RWPE2 (cell line): Measurements from ENCODE around the gene RPS28.

Source experiments
- ATAC-seq: fragments of 200-7000 bp; cut with Tn5 transposase; 3 replicates; pipeline ENCODE4 v1.9.1; 2021; ENCODE audit warnings: low read depth
- DNase-seq: peaks from one replicate; pipeline ENCODE4 v3.0.0-alpha.2; 2020; ENCODE audit warnings: low spot score
- H3K27ac ChIP-seq: fragments of 450-650 bp; 2 replicates; pipeline ENCODE4 v1.5.1; 2017; ENCODE audit warnings: mild to moderate bottlenecking; ENCODE audit not compliant: poor library complexity, severe bottlenecking
- H3K27me3 ChIP-seq: fragments of 250-450 bp; sonication (Bioruptor Pico); 2 replicates; pipeline ENCODE4 v1.5.1; 2021; ENCODE audit warnings: mild to moderate bottlenecking, moderate library complexity; ENCODE audit not compliant: insufficient read depth, poor library complexity, severe bottlenecking
- H3K36me3 ChIP-seq: fragments of 250-450 bp; sonication (Bioruptor Pico); 2 replicates; pipeline ENCODE4 v1.5.1; 2020; ENCODE audit warnings: low read depth, mild to moderate bottlenecking, moderate library complexity
- H3K4me1 ChIP-seq: fragments of 250-450 bp; sonication (Bioruptor Pico); 2 replicates; pipeline ENCODE4 v1.5.1; 2021; ENCODE audit warnings: mild to moderate bottlenecking, moderate library complexity; ENCODE audit not compliant: insufficient read depth, poor library complexity, severe bottlenecking
- H3K4me3 ChIP-seq: fragments of 250-450 bp; sonication (Bioruptor Pico); 2 replicates; pipeline ENCODE4 v1.5.1; 2021; ENCODE audit warnings: mild to moderate bottlenecking, moderate library complexity; ENCODE audit not compliant: severe bottlenecking
- H3K9me3 ChIP-seq: fragments of 250-450 bp; sonication (Bioruptor Pico); 2 replicates; pipeline ENCODE4 v1.5.1; 2021; ENCODE audit warnings: mild to moderate bottlenecking, moderate library complexity; ENCODE audit not compliant: severe bottlenecking
- TF ChIP-seq, protein P1 (sequence below): fragments of 450-650 bp; IDR thresholded peaks from one replicate; pipeline ENCODE4 v1.5.1; 2017; ENCODE audit warnings: mild to moderate bottlenecking, moderate library complexity; ENCODE audit not compliant: poor library complexity, severe bottlenecking

The RPS28 gene

DNA sequence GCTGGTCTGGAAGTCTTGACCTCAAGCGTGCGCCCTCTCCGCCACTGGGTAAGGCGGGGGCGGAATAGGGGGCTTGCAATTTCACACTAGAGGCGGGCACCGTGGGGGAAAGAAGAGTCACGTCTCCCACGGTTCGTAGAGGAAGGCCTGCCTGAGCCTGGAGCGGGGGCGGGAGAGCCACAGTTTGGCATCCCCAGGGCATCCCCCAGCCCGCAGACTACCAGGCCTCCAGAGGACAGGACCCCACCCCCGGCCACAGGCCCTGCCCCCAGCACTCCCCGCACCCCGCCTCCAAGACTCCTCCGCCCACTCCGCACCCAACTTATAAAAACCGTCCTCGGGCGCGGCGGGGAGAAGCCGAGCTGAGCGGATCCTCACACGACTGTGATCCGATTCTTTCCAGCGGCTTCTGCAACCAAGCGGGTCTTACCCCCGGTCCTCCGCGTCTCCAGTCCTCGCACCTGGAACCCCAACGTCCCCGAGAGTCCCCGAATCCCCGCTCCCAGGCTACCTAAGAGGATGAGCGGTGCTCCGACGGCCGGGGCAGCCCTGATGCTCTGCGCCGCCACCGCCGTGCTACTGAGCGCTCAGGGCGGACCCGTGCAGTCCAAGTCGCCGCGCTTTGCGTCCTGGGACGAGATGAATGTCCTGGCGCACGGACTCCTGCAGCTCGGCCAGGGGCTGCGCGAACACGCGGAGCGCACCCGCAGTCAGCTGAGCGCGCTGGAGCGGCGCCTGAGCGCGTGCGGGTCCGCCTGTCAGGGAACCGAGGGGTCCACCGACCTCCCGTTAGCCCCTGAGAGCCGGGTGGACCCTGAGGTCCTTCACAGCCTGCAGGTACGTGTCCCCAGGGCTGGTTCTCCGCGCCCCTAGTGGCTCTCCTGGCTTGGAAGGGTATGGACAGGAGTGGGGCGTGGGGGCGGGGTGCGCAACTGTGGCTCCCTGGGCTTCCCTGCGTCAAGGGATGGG is 42.8 kb downstream of the RPS28 start, which contains the start of gene ANGPTL4:
Gene ANGPTL4, plus strand, starts transcription at position 353 of the 969 bp plus-strand sequence. Its CDS starts 167 bp downstream, at position 520.
- H3K27me3 ChIP-seq = no peaks in the 10 kb centered on the region
- H3K27ac ChIP-seq = peak within 1 kb of the TSS; percentile 97
- peak within 1 kb of the TSS; percentile 43 for H3K4me3 ChIP-seq
- H3K36me3 ChIP-seq = peaks cover 20% of the 10 kb centered on the region
- H3K9me3 ChIP-seq = no peaks in the 10 kb centered on the region
- peaks cover 24% of the 10 kb centered on the region for H3K4me1 ChIP-seq
- TF ChIP-seq, protein P1, sequence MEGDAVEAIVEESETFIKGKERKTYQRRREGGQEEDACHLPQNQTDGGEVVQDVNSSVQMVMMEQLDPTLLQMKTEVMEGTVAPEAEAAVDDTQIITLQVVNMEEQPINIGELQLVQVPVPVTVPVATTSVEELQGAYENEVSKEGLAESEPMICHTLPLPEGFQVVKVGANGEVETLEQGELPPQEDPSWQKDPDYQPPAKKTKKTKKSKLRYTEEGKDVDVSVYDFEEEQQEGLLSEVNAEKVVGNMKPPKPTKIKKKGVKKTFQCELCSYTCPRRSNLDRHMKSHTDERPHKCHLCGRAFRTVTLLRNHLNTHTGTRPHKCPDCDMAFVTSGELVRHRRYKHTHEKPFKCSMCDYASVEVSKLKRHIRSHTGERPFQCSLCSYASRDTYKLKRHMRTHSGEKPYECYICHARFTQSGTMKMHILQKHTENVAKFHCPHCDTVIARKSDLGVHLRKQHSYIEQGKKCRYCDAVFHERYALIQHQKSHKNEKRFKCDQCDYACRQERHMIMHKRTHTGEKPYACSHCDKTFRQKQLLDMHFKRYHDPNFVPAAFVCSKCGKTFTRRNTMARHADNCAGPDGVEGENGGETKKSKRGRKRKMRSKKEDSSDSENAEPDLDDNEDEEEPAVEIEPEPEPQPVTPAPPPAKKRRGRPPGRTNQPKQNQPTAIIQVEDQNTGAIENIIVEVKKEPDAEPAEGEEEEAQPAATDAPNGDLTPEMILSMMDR = peak; percentile 25
- DNase-seq (no peak), ATAC-seq (peak; percentile 27)

DNA sequence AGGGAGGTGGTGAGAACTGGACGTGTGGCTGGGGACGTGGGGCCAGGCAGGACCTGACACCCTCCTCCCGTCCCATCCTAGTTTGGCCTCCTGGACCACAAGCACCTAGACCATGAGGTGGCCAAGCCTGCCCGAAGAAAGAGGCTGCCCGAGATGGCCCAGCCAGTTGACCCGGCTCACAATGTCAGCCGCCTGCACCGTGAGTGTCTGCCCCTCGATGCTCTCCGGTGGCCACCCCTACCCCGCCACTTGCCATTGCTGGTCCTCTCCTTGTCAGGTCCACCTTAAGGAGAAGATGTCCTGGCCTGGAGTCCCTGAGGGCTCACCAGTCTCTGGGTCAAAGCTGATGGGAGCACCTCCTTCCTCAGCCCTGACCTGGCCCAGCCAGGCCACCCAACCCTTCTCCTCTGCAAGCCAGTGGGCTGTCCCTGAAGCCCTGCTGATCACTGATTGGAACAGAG is 44.9 kb downstream of the RPS28 start:
- peaks cover 24% of the 10 kb centered on the region for H3K4me1 ChIP-seq
- no peak for ATAC-seq
- H3K27ac ChIP-seq = peak overlapping the region; percentile 97
- H3K9me3 ChIP-seq = no peaks in the 10 kb centered on the region
- peaks cover 35% of the 10 kb centered on the region for H3K36me3 ChIP-seq
- no peak overlapping the region for H3K4me3 ChIP-seq
- DNase-seq = no peak
- H3K27me3 ChIP-seq = no peaks in the 10 kb centered on the region
- TF ChIP-seq, protein P1 = no peak

DNA sequence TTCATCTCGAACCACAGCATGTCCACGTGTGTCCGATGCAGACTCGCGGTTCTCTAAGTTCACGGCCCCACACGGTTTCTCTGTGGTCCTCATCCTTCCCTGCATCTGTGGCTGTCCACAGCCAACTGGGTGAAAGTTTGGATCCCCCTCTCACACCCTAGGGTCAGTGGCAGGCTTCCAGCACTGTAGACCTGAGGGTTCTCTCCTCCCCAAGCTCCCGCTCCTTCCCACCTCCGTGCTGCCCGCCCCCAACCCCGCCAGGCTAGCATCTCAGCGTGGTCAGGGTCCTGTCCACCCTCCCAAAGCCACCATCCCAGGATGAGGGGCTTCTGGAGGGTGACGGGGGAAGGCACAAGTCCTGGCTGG is 45.6 kb downstream of the RPS28 start:
- TF ChIP-seq, protein P1 = no peak
- H3K27ac ChIP-seq = peak overlapping the region; percentile 97
- H3K4me3 ChIP-seq = no peak overlapping the region
- no peaks in the 10 kb centered on the region for H3K27me3 ChIP-seq
- H3K9me3 ChIP-seq = no peaks in the 10 kb centered on the region
- H3K36me3 ChIP-seq = peaks cover 43% of the 10 kb centered on the region
- peaks cover 19% of the 10 kb centered on the region for H3K4me1 ChIP-seq
- no peak for ATAC-seq
- no peak for DNase-seq

DNA sequence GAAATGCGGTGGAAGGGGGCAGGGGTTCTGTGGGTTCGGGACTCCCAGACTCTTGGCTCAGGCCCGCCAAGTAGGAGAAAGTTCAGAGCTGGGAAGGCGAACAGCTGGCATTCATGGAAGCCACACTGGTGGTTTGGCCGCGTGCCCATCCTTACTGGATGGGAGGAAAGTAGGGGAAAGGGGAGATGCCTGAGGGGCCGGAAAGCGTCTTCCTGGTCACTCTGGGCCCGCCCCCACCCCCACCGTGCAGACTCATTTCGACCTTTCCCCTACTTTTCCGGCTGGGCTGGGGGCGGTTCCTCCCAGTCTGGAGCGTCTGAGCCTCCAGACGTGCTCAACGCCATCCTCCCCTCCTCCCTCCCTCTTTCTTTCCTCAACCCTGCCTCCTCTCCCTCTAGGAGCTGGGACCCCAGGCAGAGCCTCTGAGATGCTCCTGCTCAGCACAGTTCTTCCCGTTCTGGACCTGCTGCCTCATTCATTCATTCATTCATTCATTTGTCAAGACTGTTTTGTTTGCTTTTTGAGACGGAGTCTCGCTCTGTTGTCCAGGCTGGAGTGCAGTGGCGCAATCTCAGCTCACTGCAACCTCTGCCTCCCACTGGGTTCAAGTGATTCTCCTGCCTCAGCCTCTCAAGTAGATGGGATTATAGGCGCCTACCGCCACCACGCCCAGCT is 46.2 kb downstream of the RPS28 start:
- TF ChIP-seq, protein P1 = no peak
- ATAC-seq = peak; percentile 58
- Histone ChIP-seq H3K27me3 (no peaks in the 10 kb centered on the region), H3K36me3 (peaks cover 44% of the 10 kb centered on the region), H3K4me1 (peaks cover 15% of the 10 kb centered on the region), H3K27ac (peak overlapping the region; percentile 97), H3K4me3 (no peak overlapping the region), H3K9me3 (no peaks in the 10 kb centered on the region)
- DNase-seq = peak; percentile 97
